ENCODE measurements around the gene CCN6.

- no peak for TF ChIP-seq POLR2A (IDR thresholded peaks at IDR 0.05)
- TF ChIP-seq, protein P1, sequence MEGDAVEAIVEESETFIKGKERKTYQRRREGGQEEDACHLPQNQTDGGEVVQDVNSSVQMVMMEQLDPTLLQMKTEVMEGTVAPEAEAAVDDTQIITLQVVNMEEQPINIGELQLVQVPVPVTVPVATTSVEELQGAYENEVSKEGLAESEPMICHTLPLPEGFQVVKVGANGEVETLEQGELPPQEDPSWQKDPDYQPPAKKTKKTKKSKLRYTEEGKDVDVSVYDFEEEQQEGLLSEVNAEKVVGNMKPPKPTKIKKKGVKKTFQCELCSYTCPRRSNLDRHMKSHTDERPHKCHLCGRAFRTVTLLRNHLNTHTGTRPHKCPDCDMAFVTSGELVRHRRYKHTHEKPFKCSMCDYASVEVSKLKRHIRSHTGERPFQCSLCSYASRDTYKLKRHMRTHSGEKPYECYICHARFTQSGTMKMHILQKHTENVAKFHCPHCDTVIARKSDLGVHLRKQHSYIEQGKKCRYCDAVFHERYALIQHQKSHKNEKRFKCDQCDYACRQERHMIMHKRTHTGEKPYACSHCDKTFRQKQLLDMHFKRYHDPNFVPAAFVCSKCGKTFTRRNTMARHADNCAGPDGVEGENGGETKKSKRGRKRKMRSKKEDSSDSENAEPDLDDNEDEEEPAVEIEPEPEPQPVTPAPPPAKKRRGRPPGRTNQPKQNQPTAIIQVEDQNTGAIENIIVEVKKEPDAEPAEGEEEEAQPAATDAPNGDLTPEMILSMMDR (IDR thresholded peaks at IDR 0.05): no peak
- no peak for TF ChIP-seq EP300 (IDR thresholded peaks at IDR 0.05)
Observed at GRCh38 chr6:112016320-112016719, 37.6 kb upstream of the CCN6 start.

Data from sigmoid colon (tissue), 4 donors.